ENCODE measurements around the gene IPO4.

IPO4 gene

GRCh38 chr14:24185026-24185425, 3.6 kb downstream of the IPO4 start:
- H3K27ac ChIP-seq = no peak overlapping the region
- TF ChIP-seq CTCF (conservative IDR thresholded peaks at IDR 0.05) = no peak

- no peak for TF ChIP-seq CTCF (conservative IDR thresholded peaks at IDR 0.05)
- no peak overlapping the region for H3K27ac ChIP-seq
These were observed 4.3 kb downstream of the IPO4 start for GRCh38 chr14:24184104-24184970.

- TF ChIP-seq CTCF (conservative IDR thresholded peaks at IDR 0.05) = no peak
- H3K27ac ChIP-seq = no peak overlapping the region
These were observed 5.6 kb downstream of the IPO4 start for GRCh38 chr14:24183014-24183481.

GRCh38 chr14:24182110-24182882, 6.3 kb downstream of the IPO4 start:
- no peak overlapping the region for H3K27ac ChIP-seq
- no peak for TF ChIP-seq CTCF (conservative IDR thresholded peaks at IDR 0.05)

GRCh38 chr14:24181371-24182077, 7.1 kb downstream of the IPO4 start:
- TF ChIP-seq CTCF (conservative IDR thresholded peaks at IDR 0.05) = no peak
- H3K27ac ChIP-seq = no peak overlapping the region

- no peak overlapping the region for H3K27ac ChIP-seq
- TF ChIP-seq CTCF (conservative IDR thresholded peaks at IDR 0.05) = no peak
These were observed 8.4 kb downstream of the IPO4 start for GRCh38 chr14:24179961-24180796.
